ENCODE measurements around the gene KDM4D.
"Not testable (repeated sequence)": the region's sequence is repeated elsewhere in the genome, so short reads cannot be mapped to it uniquely, and the experiment has no call there.

The KDM4D gene

DNA sequence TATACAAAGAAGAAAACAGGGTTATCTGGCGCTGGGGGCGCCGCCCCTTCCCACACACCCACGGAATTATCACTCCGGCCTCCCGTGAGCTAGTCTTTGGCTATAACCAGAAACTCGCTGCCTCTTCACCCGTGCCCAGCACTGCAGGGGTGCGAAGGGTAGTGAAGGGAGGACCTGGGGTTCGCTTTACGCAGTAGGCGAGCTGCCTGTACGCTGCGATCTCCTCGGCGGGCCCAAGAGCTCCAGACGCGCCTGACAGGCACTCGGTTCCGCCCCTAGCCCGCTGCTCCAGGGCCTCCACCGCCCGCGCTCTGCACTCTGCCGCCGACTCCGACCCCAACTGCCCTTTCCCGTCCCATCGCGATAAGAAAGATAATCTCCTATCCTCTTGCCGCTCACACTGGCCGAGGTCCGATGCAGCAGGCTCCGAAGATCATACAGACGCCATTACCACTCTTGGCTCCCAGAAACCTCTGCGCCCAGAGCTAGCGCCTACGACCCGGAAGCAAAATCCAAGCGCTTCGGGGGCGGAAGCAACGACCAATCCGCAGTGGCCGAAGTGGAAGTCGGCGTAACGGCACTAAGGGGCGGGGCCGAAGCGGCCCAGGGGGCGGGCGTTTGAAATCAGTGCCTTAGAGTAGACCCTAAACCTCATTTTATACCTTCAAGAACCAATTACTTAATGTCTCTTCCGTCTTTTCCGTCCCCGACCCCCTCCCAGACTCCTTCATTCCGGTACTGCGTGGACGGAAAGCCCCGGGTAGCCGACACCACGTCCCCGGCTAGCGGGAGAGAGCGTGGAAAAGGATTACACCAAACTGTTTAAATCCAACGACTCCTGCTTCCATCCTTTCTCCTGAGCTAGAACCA is at the start of gene KDM4D, which contains the start of gene CWC15:
KDM4D (plus strand) TSS at position 611 of the 870 bp plus-strand sequence. CDS start 23,664 bp downstream, outside the sequence.
CWC15 (minus strand) TSS at position 458 of the 870 bp plus-strand sequence. CDS start 1,371 bp downstream, outside the sequence.
- peak; percentile 95 for DNase-seq

DNA sequence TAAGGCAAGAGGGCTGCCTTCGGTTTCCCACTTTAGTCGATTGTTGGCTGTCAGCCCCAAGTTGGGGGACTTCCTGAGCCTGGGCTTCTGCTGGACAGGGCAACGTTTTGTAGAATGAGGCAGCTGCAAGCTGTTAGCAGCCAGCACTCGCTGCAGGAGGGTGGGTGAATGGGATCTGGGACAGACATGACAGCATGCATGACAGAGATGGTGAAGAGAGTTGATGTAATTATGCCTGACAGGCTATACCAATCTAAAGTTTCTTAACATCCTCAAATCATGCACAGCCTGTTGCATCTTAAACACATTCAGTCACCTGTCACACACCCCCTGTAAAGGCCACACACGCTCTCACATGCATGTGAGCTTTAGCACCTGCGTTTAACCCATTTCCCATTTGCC is 49.3 kb upstream of the KDM4D start:
- peak; percentile 5 for DNase-seq

DNA sequence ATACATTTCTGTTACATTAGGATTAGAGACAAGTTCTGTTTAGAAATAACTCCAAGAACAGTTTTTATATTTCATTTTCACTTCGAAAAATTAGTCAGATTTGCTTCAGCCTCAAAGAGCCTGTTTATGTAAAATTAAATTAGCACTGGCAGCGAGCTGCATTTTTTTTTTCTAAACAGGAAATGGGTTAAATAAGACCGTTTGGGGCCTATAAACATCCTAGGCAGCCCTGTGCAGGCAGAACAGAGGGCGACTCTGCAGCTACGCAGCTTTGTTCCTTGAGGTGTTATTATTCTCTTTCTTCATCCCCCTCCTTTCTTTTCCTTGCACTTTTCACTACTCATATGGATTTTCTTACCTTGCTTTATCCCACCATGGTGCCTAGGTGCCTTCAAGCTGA is 48.9 kb upstream of the KDM4D start:
- DNase-seq: peak; percentile 37

DNA sequence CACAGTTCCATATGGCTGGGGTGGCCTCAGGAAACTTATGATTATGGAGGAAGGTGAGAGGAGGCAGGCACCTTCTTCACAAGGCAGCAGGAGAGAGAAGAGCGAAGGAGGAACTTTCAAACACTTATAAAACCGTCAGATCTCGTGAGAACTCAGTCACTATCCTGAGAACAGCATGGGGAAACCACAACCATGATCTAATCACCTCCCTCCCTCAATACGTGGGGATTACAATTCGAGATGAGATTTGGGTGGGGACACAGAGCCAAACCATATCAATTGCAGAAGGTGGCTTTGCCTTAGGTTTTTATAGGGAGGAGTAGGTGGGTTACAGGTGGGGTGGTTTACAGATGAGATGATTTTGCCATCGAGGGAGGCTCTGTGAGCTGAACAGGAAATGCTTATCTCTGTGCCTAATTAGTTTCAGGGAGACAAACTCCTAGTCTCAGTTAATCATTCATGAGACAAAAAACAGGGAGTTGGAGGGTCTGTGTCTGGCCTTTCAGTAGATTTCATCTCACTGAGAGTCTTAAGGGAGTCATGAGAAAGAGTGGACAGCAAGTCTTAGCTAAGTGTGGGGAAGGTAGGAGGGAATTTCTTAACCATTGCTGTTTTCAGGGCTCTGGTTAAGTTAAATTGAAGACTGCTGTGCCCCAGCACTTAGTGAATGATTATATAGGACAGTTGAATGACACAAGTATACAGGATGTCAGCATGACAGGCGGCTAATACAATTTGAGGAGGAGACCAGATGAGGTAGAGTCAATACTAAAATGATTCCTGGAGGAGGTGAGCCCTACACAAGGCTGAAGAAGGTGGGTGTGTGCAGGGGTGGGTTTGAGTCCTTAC is 47.9 kb upstream of the KDM4D start:
- no peak for DNase-seq

DNA sequence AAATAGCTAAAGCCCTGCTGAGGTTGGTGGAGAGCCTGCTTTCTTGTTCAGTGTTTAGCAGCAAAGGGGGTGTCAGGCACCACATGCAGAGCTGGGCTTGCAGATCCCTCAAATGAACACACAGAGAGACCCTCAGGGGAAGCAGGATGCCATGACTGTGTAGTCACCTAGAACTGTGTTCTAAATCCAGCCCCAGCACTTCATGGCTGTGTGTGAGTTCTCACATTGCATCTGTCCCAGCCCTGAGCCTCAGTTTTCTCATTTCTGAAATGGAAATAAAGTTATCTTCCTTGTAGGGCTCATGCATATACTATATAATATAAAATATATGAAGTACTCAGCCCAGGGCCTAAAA is 47.3 kb upstream of the KDM4D start:
- DNase-seq: no peak

DNA sequence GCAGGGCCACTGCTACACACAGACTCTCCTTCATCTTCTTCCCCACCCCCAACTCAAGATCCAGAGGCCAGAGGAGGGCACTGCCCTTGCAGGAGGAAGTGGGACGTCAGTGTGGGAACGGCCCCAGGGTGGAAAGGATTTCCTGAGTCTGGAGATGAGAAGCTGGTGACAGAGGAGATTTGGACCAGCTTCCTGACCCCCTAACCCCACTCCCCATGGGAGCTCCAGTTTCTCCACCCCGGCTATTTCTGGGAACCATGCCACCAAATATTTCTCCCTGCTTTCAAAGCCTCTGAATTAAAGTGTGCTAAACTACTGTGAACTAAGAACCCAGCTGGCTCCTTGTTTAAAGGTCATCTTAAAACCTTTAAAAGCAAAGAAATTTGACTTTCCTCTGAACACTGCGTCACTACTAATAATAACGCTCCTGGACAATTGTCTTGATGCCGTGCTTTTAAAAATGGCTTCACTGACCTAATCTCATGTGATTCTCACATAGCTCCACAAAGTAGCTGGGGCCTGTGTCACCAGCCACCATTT is 46.7 kb upstream of the KDM4D start:
- no peak for DNase-seq

DNA sequence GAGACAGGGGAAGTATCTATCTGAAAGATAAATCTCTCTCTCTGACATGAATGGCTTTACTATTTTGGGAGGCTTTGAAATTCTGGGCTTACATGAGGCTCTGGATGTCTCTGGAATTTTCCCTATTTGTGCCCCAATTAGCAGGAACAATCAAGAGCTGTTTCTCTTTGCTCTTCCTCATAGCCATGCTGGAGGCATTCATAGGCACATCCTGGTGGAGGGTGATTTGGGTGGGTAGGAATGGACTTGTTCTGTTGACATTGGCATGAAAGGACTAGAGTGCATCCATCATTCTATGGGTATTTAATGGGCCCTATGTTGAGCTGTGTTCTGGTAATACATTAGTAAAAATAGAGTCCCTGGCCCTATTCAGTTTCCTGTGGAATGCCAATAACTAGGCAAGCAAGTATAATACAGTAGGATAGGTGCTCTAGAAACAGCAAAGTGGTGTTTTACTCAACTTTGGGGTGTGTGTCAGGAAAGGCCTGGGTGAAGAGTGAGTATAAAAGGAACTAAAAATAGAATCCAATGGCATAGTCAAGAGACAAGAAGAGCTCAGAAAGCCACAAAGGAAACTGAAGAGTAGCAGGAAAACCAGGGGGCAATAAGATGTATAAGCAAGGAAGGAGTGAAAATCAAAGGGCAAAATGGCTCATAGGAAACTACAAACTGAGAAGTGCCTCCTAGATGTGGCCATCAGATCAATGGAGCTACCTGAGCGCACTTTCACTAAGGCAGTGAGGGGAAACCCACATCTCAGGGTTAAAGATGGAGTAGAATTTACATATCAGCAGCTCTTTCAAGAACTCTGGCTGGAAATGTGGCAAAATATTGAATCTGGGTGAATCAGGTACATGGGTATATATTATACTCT is 45.2 kb upstream of the KDM4D start:
- no peak for DNase-seq

DNA sequence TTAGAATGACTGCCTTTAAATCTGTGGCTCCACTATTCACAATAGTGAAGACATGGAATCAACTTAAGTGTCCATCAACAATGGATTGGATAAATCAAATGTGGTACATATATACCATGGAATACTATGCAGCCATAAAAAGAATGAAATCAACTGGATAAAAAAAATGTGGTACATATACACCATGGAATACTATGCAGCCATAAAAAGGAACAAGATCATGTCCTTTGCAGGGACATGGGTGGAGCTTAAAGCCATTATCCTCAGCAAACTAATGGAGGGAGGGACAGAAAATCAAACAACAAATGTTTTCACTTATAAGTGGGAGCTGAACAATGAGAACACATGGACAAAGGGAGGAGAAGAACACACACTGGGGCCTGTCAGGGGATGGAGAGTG is 41.4 kb upstream of the KDM4D start:
- not testable (repeated sequence) for DNase-seq

DNA sequence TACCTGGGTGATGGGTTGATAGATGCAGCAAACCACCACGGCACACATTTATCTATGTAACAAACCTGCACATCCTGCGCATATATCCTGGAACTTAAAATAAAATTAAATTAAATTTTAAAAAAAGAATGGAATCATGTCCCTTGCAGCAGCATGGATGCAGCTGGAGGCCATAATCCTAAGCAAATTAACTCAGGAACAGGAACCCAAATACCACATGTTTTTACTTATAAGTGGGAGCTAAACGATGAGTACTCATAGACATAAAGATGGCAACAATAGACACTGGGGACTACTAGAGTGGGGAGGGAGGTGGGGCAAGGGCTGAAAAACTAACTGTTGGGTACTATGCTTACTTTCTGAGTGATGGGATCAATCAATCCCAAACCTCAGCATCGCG is 41.0 kb upstream of the KDM4D start:
- no peak for DNase-seq

DNA sequence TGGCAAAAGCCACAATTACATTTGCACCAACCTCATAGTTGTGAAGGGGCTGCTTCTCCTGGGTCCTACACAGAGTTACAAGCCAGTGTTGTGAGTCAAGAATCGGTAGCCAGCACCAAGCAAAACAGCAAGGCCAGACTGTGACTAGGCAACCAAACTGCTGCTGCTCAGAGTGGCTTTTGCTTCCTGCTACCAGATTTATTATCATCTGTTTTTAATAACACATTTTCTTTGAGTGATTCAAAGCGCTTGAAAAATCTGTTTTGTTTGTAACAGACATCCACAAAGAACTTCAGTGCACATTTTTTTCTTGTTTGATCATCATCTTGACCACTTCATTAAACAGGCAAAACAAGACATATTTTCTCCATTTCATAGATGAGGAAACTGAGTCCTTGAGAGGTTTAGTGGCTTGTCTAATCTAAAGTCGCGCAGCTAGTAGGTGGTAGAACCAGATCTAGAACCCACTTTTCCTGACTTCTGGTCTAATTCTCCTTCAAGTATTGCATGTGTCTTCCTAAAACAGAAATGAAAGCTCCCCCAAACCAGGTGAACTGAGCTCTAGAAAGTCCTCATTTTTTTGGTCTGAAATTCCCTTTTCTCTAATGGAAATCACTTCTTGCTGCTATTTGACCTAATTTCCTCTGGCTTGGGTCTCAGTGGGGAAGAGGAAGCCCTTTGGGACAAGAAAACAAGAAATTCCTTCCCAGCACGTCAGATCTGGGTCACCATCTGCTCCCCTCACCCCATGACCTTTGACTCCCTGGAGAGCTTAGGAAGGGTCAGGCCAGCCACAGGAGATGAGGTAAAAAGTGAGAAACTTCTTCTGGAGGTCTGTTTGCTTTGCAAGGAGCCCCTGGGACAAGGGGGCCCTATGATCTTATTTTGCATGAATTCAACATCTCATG is 40.0 kb upstream of the KDM4D start:
- no peak for DNase-seq

DNA sequence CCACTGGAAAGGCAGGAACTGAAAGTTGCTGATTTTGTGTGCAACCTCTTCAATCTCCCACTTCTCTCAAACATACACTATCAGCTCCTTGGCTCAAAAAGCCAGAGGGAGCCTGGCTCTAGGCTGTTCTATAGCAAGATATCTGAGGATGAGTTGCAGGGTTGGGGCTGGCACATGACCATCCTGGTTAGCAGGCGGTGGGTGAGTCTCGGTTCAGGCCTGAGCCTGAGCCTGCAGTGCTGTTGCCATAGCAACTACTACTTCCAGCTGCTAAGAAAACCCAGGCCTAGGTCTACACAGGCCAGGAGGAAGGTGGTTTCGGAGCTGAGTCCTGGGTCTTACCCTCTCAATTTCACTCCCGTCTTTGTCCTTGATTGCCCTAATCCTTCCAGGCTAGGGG is 39.1 kb upstream of the KDM4D start:
- peak; percentile 8 for DNase-seq

DNA sequence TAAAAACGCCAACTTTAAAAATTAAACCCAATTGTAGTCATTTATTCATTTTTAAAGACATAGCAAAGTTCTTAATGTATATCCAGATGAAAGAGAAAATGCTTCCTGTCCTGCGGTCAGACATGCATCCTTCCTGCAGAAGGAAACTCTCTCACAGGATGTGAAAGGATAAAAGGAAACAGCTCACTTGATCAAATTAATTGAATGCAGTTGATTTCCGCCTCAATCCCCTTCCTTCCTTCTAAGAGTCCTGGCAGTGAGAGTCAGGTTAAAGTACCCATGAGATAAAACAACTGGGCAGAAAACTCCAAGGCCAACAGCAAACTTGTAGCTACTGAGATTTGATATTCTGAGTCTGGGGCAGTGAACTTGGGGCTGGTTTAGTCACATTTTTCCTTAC is 38.7 kb upstream of the KDM4D start:
- no peak for DNase-seq

DNA sequence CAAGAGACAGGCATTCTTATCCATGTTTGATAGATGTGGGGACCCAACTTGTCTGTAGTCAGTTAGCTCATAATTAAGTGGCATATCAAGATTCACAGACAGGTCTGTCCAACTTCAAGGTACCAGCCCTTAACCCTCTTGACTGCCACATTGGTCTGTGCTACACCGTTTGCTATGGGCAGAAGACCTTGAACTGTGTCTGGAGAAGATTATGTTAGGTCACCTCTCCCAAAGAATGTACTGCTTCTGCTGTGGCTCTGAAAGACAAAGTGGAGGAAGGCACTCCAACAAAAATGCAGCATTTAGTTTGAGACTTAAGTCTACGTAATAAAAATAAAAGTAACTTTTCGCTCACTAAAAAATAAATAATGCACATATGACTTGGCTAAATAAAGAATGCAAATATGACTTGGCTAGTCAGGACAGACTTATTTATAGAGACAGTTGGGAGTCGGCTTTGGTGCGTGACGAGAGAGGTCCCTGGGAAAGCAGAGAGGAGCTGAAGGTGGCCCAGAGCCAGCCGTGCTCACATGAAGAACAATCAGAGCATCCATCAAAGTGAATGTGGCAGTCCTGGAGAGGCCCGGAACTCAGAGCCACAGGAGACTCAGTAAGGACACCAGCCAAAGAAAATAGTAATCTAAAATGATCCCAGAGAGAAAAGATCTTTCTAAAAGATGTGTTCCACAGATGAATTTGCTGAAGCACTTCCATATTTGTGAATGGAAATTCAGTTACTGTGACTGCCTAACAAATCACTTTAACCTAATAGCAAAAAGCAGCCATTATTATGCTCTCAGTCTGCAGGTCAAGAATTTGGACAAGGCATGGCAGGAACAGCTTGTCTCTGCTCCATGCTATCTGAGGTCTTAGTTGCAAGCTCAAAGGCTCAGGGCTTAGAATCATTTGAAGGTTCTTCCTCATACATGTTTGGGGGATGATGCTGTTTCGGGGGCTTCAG is 35.1 kb upstream of the KDM4D start:
- no peak for DNase-seq

DNA sequence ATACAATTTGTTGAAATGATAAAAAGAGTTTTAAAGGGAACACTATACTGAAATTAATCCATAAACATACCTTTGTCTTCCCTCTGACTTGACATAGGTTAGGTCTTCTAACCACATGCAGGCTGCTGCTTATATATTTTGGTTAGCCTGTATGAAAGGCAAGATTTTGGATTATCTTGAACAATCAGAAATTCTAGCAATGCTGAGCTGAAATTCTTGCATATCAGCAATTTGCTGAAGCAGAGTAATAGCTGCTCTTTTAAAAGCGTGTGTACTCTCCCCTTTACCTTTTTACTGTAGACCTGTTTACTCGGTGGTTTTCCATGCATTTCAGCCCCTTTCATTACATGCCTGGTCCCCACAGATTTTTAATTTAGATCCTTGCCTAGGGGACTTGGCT is 34.2 kb upstream of the KDM4D start:
- DNase-seq: no peak

DNA sequence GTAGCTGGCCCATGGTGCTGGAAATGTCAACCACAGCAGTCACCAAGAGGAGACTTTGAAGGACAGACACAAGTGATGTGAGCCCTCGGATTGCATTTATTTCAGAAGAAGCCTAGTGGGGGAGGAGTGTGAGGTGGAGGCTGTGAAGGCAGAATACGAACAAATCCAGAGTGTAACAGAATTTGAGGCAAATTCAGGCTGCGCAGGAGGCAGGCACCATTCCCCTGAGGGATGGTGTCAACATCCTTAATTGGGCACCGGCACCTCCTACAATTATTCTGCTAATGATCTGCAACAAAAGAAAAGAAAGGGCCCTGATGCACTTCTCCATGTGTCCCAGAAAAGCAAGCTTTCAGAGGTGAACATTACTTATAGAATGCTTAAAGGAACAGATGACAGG is 32.4 kb upstream of the KDM4D start:
- DNase-seq: no peak

DNA sequence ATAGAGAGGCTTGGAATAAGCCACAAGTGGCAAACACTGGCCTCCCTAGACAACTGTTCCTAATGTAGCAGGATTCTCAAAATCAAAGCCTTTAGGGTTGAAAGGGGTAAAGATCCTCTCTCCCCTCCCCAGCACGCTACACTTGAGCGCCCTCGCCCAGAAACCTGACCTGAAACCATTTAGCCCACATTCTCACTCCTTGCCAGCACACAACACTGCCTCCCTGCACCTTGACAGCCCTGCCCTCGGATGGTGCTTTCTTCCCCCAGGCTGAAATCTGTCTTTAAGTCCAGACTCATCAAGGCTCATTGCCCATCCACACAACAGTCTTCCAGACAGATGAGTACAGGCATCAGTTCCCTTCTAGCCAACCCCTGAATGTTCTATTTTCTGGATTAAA is 26.7 kb upstream of the KDM4D start:
- no peak for DNase-seq

DNA sequence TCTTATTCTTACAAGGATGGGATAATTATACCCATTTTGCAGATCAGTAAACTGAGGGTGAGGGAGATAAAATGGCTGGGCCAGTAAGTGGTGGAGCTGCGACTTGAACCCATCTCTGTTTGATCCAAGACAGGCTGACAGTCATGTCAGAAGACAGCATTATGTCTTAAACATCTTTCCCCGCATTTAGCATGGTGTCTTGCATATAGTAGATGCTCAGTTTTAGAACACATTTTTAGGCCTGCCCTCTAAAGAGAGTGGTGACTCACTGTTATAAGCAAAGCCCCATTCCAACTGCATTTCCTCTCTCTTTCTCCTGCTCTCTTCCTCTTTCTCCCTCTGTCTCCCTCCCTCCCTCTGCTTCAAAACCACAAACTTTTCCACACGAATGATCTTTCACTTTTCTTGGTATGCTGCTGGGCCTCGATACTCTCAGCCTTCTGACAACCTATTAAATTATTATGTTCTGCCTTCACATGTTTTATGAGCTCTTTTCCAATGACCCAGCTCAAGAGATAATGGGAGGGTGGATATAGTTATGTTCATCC is 25.4 kb upstream of the KDM4D start:
- no peak for DNase-seq

DNA sequence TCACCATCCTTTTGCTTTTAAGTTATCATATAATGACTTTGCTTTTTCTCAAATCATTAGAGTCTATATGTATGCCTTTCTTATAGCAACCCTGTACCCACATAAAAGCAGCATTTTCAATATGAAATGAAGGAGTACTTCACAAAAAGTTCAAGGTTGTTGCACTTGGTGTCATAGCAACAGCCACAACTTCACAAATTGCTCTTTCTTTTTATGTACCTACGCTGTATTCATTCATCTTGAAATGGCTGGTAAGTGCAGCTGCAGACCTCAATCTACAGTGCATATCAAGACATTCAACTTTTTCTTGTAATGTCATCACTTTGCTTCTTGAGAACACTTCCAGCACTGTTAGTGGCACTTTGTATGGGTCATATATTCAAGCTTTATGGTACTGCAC is 18.8 kb upstream of the KDM4D start:
- DNase-seq: no peak

DNA sequence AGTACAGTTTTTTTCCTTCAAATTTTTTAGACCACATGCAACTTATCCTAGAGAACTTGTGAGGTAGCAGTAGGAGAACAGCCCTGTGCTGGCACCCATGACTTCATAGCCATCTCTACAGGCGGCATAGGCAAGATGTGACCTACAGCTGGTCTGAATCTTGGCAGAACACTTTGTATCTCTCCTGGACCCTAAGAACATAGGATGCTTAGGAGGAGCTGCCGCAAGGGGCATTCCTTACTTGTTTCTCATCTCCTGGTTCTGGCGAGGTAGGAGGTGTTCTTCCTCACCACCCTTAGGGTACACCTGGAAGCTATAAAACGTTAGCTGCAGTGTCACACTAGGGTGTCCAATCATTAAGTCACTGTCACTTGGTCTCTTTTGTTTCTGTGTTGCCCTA is 16.5 kb upstream of the KDM4D start:
- no peak for DNase-seq

DNA sequence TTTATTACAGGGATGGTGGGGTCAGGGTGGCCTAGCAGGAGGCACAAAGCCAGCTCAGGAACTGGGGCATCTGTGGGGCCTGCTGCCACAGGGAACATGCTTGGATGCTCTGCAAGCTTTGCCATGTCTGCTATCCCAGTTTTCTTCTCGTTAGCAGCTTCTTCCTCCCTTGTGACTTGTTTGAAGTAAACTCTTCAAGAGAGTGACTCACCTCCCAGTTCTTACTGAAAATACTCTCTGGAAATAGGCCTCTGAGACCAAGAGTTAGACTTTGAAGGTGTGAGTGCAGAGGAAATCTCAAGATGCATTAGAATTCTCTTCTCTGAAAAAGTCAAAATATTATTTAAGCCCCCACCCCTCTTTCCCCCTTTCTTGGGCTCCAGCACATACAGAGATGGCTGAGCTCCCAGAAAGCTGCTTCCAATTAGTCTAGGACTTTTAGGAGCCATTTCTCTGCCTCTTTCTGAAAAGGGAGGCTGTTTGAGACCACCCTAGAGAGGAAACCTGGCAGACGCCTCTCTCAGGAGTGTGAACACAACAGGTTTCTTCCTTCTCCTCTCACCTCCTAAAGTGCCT is 15.3 kb upstream of the KDM4D start:
- no peak for DNase-seq

Data from CD4-positive, alpha-beta T cell treated with Interleukin-6 for 4 hours (primary cell).